Kidney (tissue), 14 donors: ENCODE data around the gene FUT3. TPM values are rescaled to one million over a fixed set of nuclear protein-coding genes. Genes with fewer than 3 reads are reported as not detected.

Source experiments
- DNase-seq, 5 donors: peaks; one replicate each; pipeline ENCODE4 v3.0.0-alpha.2; 2013 to 2020
- FAIRE-seq: peaks from 2 replicates; lab custom pipeline; 2012; peaks lifted over from hg19 to GRCh38; lab: Jason Lieb, UNC
- H3K27ac ChIP-seq, 2 donors: one replicate each; pipeline ENCODE4 v1.7.0; 2013; ENCODE audit warnings: low read depth in 2 of 2, low read length in 2 of 2, inconsistent platforms in 1 of 2
- H3K27me3 ChIP-seq: one replicate; pipeline ENCODE4 v1.7.1; 2013; ENCODE audit warnings: low read length, inconsistent platforms; ENCODE audit not compliant: control insufficient read depth, insufficient read depth
- H3K36me3 ChIP-seq, 3 donors: one replicate each; pipeline versions ENCODE4 v1.7.0 to v1.7.1; 2013; ENCODE audit warnings: low read length in 3 of 3, control low read depth in 1 of 3, inconsistent platforms in 1 of 3; ENCODE audit not compliant: insufficient read depth in 3 of 3, control insufficient read depth in 2 of 3
- H3K4me1 ChIP-seq, 3 donors: one replicate each; pipeline versions ENCODE4 v1.7.0 to v1.7.1; 2013; ENCODE audit warnings: low read length in 3 of 3, inconsistent platforms in 1 of 3, low read depth in 1 of 3; ENCODE audit not compliant: control insufficient read depth in 2 of 3, insufficient read depth in 2 of 3
- H3K4me3 ChIP-seq, 3 donors: one replicate each; pipeline versions ENCODE4 v1.7.0 to v1.8.1; 2013; ENCODE audit warnings: low read length in 3 of 3, control low read depth in 1 of 3, inconsistent platforms in 1 of 3
- H3K9ac ChIP-seq, 3 donors: one replicate each; pipeline versions ENCODE4 v1.7.0 to v1.7.1; 2013; ENCODE audit warnings: low read length in 3 of 3, control low read depth in 1 of 3, inconsistent platforms in 1 of 3
- H3K9me3 ChIP-seq, 3 donors: one replicate each; pipeline versions ENCODE4 v1.7.0 to v1.7.1; 2013; ENCODE audit warnings: low read length in 3 of 3, control low read depth in 1 of 3, inconsistent platforms in 1 of 3; ENCODE audit not compliant: control insufficient read depth in 2 of 3, insufficient read depth in 1 of 3
- CTCF ChIP-seq: IDR thresholded peaks from 3 replicates; pipeline ENCODE4 v1.5.1; 2012; ENCODE audit warnings: mild to moderate bottlenecking, moderate library complexity, borderline replicate concordance; ENCODE audit not compliant: insufficient read depth; ENCODE audit errors: extremely low read depth
- intact Hi-C: fragments of 100-400 bp; cut with DNase I; formaldehyde crosslinking; loops from one replicate; pipeline ENCODE4 v1.11.1; 2022
- polyA plus RNA-seq: library from polyadenylated mRNA; stranded (reverse); fragments of 350-450 nt; fragmentation: Illumina TruSeq; extraction: RNeasy Lipid Tissue Mini Kit (QIAGEN cat#74804); gene quantifications from one replicate; pipeline ENCODE4 v1.2.3, GENCODE V29; 2014; ENCODE audit warnings: low read depth, low replicate concordance; ENCODE audit not compliant: insufficient read depth
- total RNA-seq: library from RNA; stranded (reverse); fragmentation: NEBNext Ultra II Directional; extraction: Animal tissue kit (Norgen Biotek cat#: 25700); gene quantifications from one replicate; pipeline ENCODE4 v1.2.1, GENCODE V29; 2021
- donor health status: control.
- donor health status: control.
- donor health status: control.
- donor health status: control.
- donor health status: control.
- donor health status: DM: yes; HTN: yes; CAD: no.
- donor health status: Normal renal cell carcinoma (clear cell type).

Gene FUT3
- total and polyA plus RNA-seq, 2 donors from 2014 or later: 3.0 to 6.5 TPM

GRCh38 chr19:5895409-5895808 is 44.2 kb upstream of the FUT3 start:
- intact Hi-C loops: loop anchor here (10.0 kb wide), 1 partner anchor 91 kb away; the partner anchor contains the start of gene NRTN
- H3K36me3 ChIP-seq: peaks cover 0 to 4% (median 0%) of the 10 kb centered on the region in 3 donors
- no peak overlapping the region for H3K9ac ChIP-seq
- FAIRE-seq (no peak), DNase-seq (no peak)
- H3K27me3 ChIP-seq: no peaks in the 10 kb centered on the region
- peaks cover 0 to 13% (median 9%) of the 10 kb centered on the region in 3 donors for H3K4me1 ChIP-seq
- TF ChIP-seq CTCF: no peak
- no peak overlapping the region for H3K4me3 ChIP-seq
- no peaks in the 10 kb centered on the region for H3K9me3 ChIP-seq
- no peak overlapping the region for H3K27ac ChIP-seq

GRCh38 chr19:5894704-5895349 is 43.6 kb upstream of the FUT3 start:
- Histone ChIP-seq H3K4me3 (no peak overlapping the region), H3K27ac (no peak overlapping the region), H3K4me1 (peaks cover 0 to 13% (median 9%) of the 10 kb centered on the region in 3 donors), H3K9me3 (no peaks in the 10 kb centered on the region), H3K27me3 (no peaks in the 10 kb centered on the region), H3K9ac (no peak overlapping the region), H3K36me3 (peaks cover 0 to 4% (median 0%) of the 10 kb centered on the region in 3 donors)
- TF ChIP-seq CTCF: no peak
- intact Hi-C loops: loop anchor here (10.0 kb wide), 1 partner anchor 90 kb away; the partner anchor contains the start of gene NRTN
- FAIRE-seq (no peak), DNase-seq (no peak)

- Histone ChIP-seq H3K9ac (no peak overlapping the region), H3K4me3 (no peak overlapping the region), H3K27ac (no peak overlapping the region), H3K27me3 (no peaks in the 10 kb centered on the region), H3K36me3 (peaks cover 0 to 4% (median 0%) of the 10 kb centered on the region in 3 donors), H3K9me3 (no peaks in the 10 kb centered on the region), H3K4me1 (peaks cover 0 to 13% (median 9%) of the 10 kb centered on the region in 3 donors)
- TF ChIP-seq CTCF: no peak
- no peak for FAIRE-seq
- intact Hi-C loops: loop anchor here (10.0 kb wide), 1 partner anchor 89 kb away; the partner anchor contains the start of gene NRTN
- DNase-seq: peak in 4 of 5 donors; percentile 45 to 77 (median 71)
These were observed 42.9 kb upstream of the FUT3 start for GRCh38 chr19:5893907-5894703.
